Osteoblast (primary cell): Measurements from ENCODE around the gene ACAA1. TPM values are rescaled to one million over a fixed set of nuclear protein-coding genes. Genes with fewer than 3 reads are reported as not detected.
"Not testable (repeated sequence)": the region's sequence is repeated elsewhere in the genome, so short reads cannot be mapped to it uniquely, and the experiment has no call there.

ENCODE experiments used
- DNase-seq: peaks from one replicate; pipeline ENCODE4 v3.0.0; 2011; ENCODE audit warnings: low spot score, mixed read lengths; ENCODE audit not compliant: insufficient read length; ENCODE audit errors: missing footprints
- H2AFZ ChIP-seq: 2 replicates; pipeline ENCODE4 v1.6.0; 2011; ENCODE audit warnings: mild to moderate bottlenecking, low read length
- H3K27ac ChIP-seq: 2 replicates; pipeline ENCODE4 v1.5.1; 2011; ENCODE audit warnings: mild to moderate bottlenecking, low read depth, low read length, moderate library complexity
- H3K27me3 ChIP-seq: 2 replicates; pipeline ENCODE4 v1.6.0; 2012; ENCODE audit warnings: mild to moderate bottlenecking, control low read depth, inconsistent platforms, low read length, moderate library complexity; ENCODE audit not compliant: insufficient read depth
- H3K36me3 ChIP-seq: 2 replicates; pipeline ENCODE4 v1.5.1; 2011; ENCODE audit warnings: mild to moderate bottlenecking, low read length, control low read depth, moderate library complexity; ENCODE audit not compliant: insufficient read depth
- H3K4me1 ChIP-seq: 2 replicates; pipeline ENCODE4 v1.5.1; 2011; ENCODE audit warnings: mild to moderate bottlenecking, low read length, control low read depth, moderate library complexity; ENCODE audit not compliant: insufficient read depth
- H3K4me2 ChIP-seq: 2 replicates; pipeline ENCODE4 v1.6.0; 2011; ENCODE audit warnings: mild to moderate bottlenecking, low read length; ENCODE audit not compliant: insufficient read depth
- H3K4me3 ChIP-seq: fragments of 200-600 bp; sonication (generic); 3 replicates; pipeline ENCODE4 v1.5.1; 2012; ENCODE audit warnings: mild to moderate bottlenecking, low read length, inconsistent platforms; ENCODE audit not compliant: insufficient read depth
- H3K79me2 ChIP-seq: 2 replicates; pipeline ENCODE4 v1.6.0; 2012; ENCODE audit warnings: mild to moderate bottlenecking, low read length, control low read depth, inconsistent platforms; ENCODE audit not compliant: insufficient read depth
- H3K9me3 ChIP-seq: 2 replicates; pipeline ENCODE4 v1.5.1; 2011; ENCODE audit warnings: low read depth, low read length, control low read depth
- H4K20me1 ChIP-seq: 2 replicates; pipeline ENCODE4 v1.6.0; 2012; ENCODE audit warnings: mild to moderate bottlenecking, low read length, control low read depth; ENCODE audit not compliant: insufficient read depth
- CTCF ChIP-seq: IDR thresholded peaks from 2 replicates; pipeline ENCODE4 v1.5.1; 2011; ENCODE audit warnings: mild to moderate bottlenecking, low read depth, low read length, moderate library complexity; ENCODE audit errors: extremely low read depth
- total RNA-seq: library from RNA; depleted of rRNA; stranded (reverse); fragments of >200 nt; gene quantifications from 2 replicates; pipeline ENCODE4 v1.2.3, GENCODE V29; 2012

ACAA1 gene
- total RNA-seq, 1 donor, result 17.4 TPM

GRCh38 chr3:38138349-38139190 is 1.6 kb upstream of the ACAA1 start, which contains the start of gene MYD88:
Gene MYD88, plus strand, starts transcription at chr3:38138661. Its CDS starts 40 bp downstream, at chr3:38138701.
- Histone ChIP-seq H3K4me1 (peaks cover 27% of the 10 kb centered on the region), H3K79me2 (peaks cover 46% of the 10 kb centered on the region), H3K27ac (peak within 1 kb of the TSS; percentile 87), H4K20me1 (peaks cover 10% of the 10 kb centered on the region), H3K27me3 (no peaks in the 10 kb centered on the region), H3K36me3 (peaks cover 24% of the 10 kb centered on the region), H3K9me3 (no peaks in the 10 kb centered on the region), H3K4me3 (peak within 1 kb of the TSS; percentile 99), H2AFZ (peak within 1 kb of the TSS; percentile 93), H3K4me2 (peak within 1 kb of the TSS; percentile 96)
- no peak for TF ChIP-seq CTCF
- peak; percentile 90 for DNase-seq

- Histone ChIP-seq H3K4me1 (peaks cover 27% of the 10 kb centered on the region), H3K27me3 (no peaks in the 10 kb centered on the region), H4K20me1 (peaks cover 14% of the 10 kb centered on the region), H3K9me3 (no peaks in the 10 kb centered on the region), H3K4me3 (peak overlapping the region; percentile 99), H3K4me2 (peak overlapping the region; percentile 96), H3K79me2 (peaks cover 50% of the 10 kb centered on the region), H3K27ac (peak overlapping the region; percentile 87), H3K36me3 (peaks cover 32% of the 10 kb centered on the region), H2AFZ (peak overlapping the region; percentile 93)
- no peak for TF ChIP-seq CTCF
- no peak for DNase-seq
These were observed 855 bp upstream of the ACAA1 start for GRCh38 chr3:38137615-38138348.

- Histone ChIP-seq H3K4me2 (peak overlapping the region; percentile 88), H3K27ac (peak overlapping the region; percentile 78), H4K20me1 (peaks cover 19% of the 10 kb centered on the region), H3K4me1 (peaks cover 27% of the 10 kb centered on the region), H3K27me3 (no peaks in the 10 kb centered on the region), H3K36me3 (peaks cover 37% of the 10 kb centered on the region), H3K9me3 (no peaks in the 10 kb centered on the region), H2AFZ (peak overlapping the region; percentile 68), H3K79me2 (peaks cover 50% of the 10 kb centered on the region), H3K4me3 (peak overlapping the region; percentile 99)
- no peak for DNase-seq
- no peak for TF ChIP-seq CTCF
These were observed 542 bp downstream of the ACAA1 start for GRCh38 chr3:38136393-38136776.

- Histone ChIP-seq H3K4me1 (peaks cover 27% of the 10 kb centered on the region), H3K4me2 (peak overlapping the region; percentile 88), H3K27ac (peak overlapping the region; percentile 78), H3K79me2 (peaks cover 50% of the 10 kb centered on the region), H3K36me3 (peaks cover 37% of the 10 kb centered on the region), H2AFZ (peak overlapping the region; percentile 68), H4K20me1 (peaks cover 21% of the 10 kb centered on the region), H3K4me3 (peak overlapping the region; percentile 99)
- H3K27me3 ChIP-seq, H3K9me3 ChIP-seq, DNase-seq: not testable (repeated sequence)
These were observed 1.2 kb downstream of the ACAA1 start for GRCh38 chr3:38135621-38136277.

GRCh38 chr3:38134517-38135143 is 2.3 kb downstream of the ACAA1 start:
- Histone ChIP-seq H3K36me3 (peaks cover 44% of the 10 kb centered on the region), H3K79me2 (peaks cover 39% of the 10 kb centered on the region), H4K20me1 (peaks cover 18% of the 10 kb centered on the region), H3K4me1 (peaks cover 25% of the 10 kb centered on the region)
- not testable (repeated sequence) for H3K4me2 ChIP-seq, H3K27ac ChIP-seq, H3K4me3 ChIP-seq, DNase-seq, H2AFZ ChIP-seq, H3K9me3 ChIP-seq, H3K27me3 ChIP-seq
